H1 (cell line): ENCODE results near the gene MFGE8. TPM values are rescaled to one million over a fixed set of nuclear protein-coding genes. Genes with fewer than 3 reads are reported as not detected.
A peak's percentile ranks its signal among the peaks of the same experiment; 100 is the strongest.

ENCODE experiments used
- CTCF ChIA-PET: fragments of 300-600 bp; sonication (Branson Sonifier 250); formaldehyde crosslinking; loops from one replicate; lab custom pipeline; 2021; ENCODE audit not compliant: partially characterized antibody; lab: Charles Lee
- POLR2A ChIA-PET: fragments of 300-600 bp; sonication (Branson Sonifier 250); formaldehyde crosslinking; loops from one replicate; lab custom pipeline; 2021; ENCODE audit warnings: inconsistent platforms; ENCODE audit not compliant: partially characterized antibody; lab: Charles Lee
- DNase-seq, 2 experiments: peaks; one replicate each; pipeline versions ENCODE4 v3.0.0 to v3.0.0-alpha.2; 2010 to 2022; ENCODE audit warnings: low spot score in 2 of 2, low read depth in 1 of 2, mixed read lengths in 1 of 2
- FAIRE-seq: peaks from 2 replicates; lab custom pipeline; 2011; peaks lifted over from hg19 to GRCh38; lab: Jason Lieb, UNC
- H2AFZ ChIP-seq: 2 replicates; pipeline ENCODE4 v1.8.1; 2012; ENCODE audit warnings: low read length, inconsistent platforms
- H2AK5ac ChIP-seq: 2 replicates; pipeline ENCODE4 v1.6.1; 2013; ENCODE audit warnings: low read depth, low read length
- H2BK120ac ChIP-seq: replicated peaks from 2 replicates; pipeline ENCODE3; 2013; ENCODE audit warnings: low read depth, low read length, inconsistent platforms
- H2BK12ac ChIP-seq: 2 replicates; pipeline ENCODE4 v1.6.1; 2013; ENCODE audit warnings: low read depth, low read length
- H2BK15ac ChIP-seq: 2 replicates; pipeline ENCODE4 v1.6.1; 2013; ENCODE audit warnings: low read length
- H2BK20ac ChIP-seq: 2 replicates; pipeline ENCODE4 v1.6.1; 2013; ENCODE audit warnings: low read length
- H2BK5ac ChIP-seq: 2 replicates; pipeline ENCODE4 v1.6.1; 2013; ENCODE audit warnings: low read depth, low read length
- H3K14ac ChIP-seq: 2 replicates; pipeline ENCODE4 v1.6.1; 2013; ENCODE audit warnings: inconsistent platforms; ENCODE audit not compliant: insufficient read length
- H3K18ac ChIP-seq: 2 replicates; pipeline ENCODE4 v1.6.1; 2013; ENCODE audit warnings: low read length; ENCODE audit errors: extremely low read depth
- H3K23ac ChIP-seq: 2 replicates; pipeline ENCODE4 v1.6.1; 2013; ENCODE audit warnings: inconsistent platforms; ENCODE audit not compliant: insufficient read length
- H3K23me2 ChIP-seq: 2 replicates; pipeline ENCODE4 v1.6.1; 2013; ENCODE audit warnings: low read depth, low read length
- H3K27ac ChIP-seq: 2 replicates; pipeline ENCODE4 v1.6.1; 2011; ENCODE audit warnings: low read depth, low read length, inconsistent platforms
- H3K27me3 ChIP-seq, 4 experiments: replicated peaks in 1 of 4; 1 replicate in 1 of 4; 2 replicates in 3 of 4; pipeline versions ENCODE4 v1.6.1 to v1.8.1; 2011 to 2013; ENCODE audit warnings: low read length in 3 of 4, mild to moderate bottlenecking in 3 of 4, inconsistent platforms in 2 of 4, mixed read lengths in 2 of 4, moderate library complexity in 1 of 4; ENCODE audit not compliant: control insufficient read depth in 3 of 4, insufficient read depth in 3 of 4; ENCODE audit errors: extremely low read depth in 1 of 4
- H3K36me3 ChIP-seq, 4 experiments: 2 replicates each; pipeline versions ENCODE4 v1.6.1 to v1.8.1; 2011 to 2013; ENCODE audit warnings: mild to moderate bottlenecking in 4 of 4, low read length in 3 of 4, moderate library complexity in 2 of 4, control low read depth in 1 of 4, inconsistent platforms in 1 of 4; ENCODE audit not compliant: insufficient read depth in 4 of 4, control insufficient read depth in 2 of 4
- H3K4ac ChIP-seq: replicated peaks from 2 replicates; pipeline ENCODE3; 2013; ENCODE audit warnings: low read length, low read depth, mixed read lengths, inconsistent platforms; ENCODE audit not compliant: insufficient read length
- H3K4me1 ChIP-seq, 4 experiments: replicated peaks in 1 of 4; 1 replicate in 1 of 4; 2 replicates in 3 of 4; pipeline versions ENCODE4 v1.6.1 to v1.8.1; 2011 to 2013; ENCODE audit warnings: low read length in 3 of 4, inconsistent platforms in 2 of 4, mixed read lengths in 1 of 4; ENCODE audit not compliant: insufficient read depth in 4 of 4, control insufficient read depth in 3 of 4
- H3K4me2 ChIP-seq, 2 experiments: 2 replicates each; pipeline versions ENCODE4 v1.6.1 to v1.8.1; 2011 to 2013; ENCODE audit warnings: low read depth in 2 of 2, low read length in 2 of 2, control low read depth in 1 of 2, inconsistent platforms in 1 of 2, mild to moderate bottlenecking in 1 of 2; ENCODE audit not compliant: insufficient read depth in 1 of 2
- H3K4me3 ChIP-seq, 4 experiments: fragments of 200-600, 300-600 bp in 1 of 4; sonication (generic), shearing (Covaris generic), sonication (Bioruptor Twin) in 1 of 4; 2 replicates each; pipeline versions ENCODE4 v1.5.1 to v1.8.1; 2011 to 2016; ENCODE audit warnings: low read length in 4 of 4, low read depth in 3 of 4, control low read depth in 2 of 4, inconsistent platforms in 2 of 4, mild to moderate bottlenecking in 2 of 4, mixed read lengths in 1 of 4, moderate library complexity in 1 of 4; ENCODE audit not compliant: insufficient read depth in 2 of 4; ENCODE audit errors: extremely low read depth in 1 of 4
- H3K56ac ChIP-seq: replicated peaks from 2 replicates; pipeline ENCODE3; 2013; ENCODE audit warnings: low read depth, mild to moderate bottlenecking, mixed read lengths, low read length, inconsistent platforms; ENCODE audit not compliant: insufficient read length
- H3K79me1 ChIP-seq: 2 replicates; pipeline ENCODE4 v1.6.1; 2013; ENCODE audit warnings: low read depth, low read length, control low read depth
- H3K79me2 ChIP-seq, 2 experiments: 2 replicates each; pipeline versions ENCODE4 v1.6.1 to v1.8.1; 2012 to 2013; ENCODE audit warnings: low read length in 2 of 2, mild to moderate bottlenecking in 2 of 2, inconsistent platforms in 1 of 2; ENCODE audit not compliant: insufficient read depth in 2 of 2, control insufficient read depth in 1 of 2
- H3K9ac ChIP-seq, 4 experiments: replicated peaks in 1 of 4; 1 replicate in 1 of 4; 2 replicates in 3 of 4; pipeline versions ENCODE4 v1.6.1 to v1.8.1; 2011 to 2013; ENCODE audit warnings: low read depth in 3 of 4, low read length in 3 of 4, control low read depth in 2 of 4, mild to moderate bottlenecking in 2 of 4, moderate library complexity in 2 of 4, inconsistent platforms in 1 of 4; ENCODE audit errors: extremely low read depth in 1 of 4
- H3K9me3 ChIP-seq, 2 experiments: 2 replicates each; pipeline versions ENCODE4 v1.6.1 to v1.8.1; 2012 to 2013; ENCODE audit warnings: mild to moderate bottlenecking in 2 of 2, moderate library complexity in 2 of 2, control low read depth in 1 of 2, inconsistent platforms in 1 of 2, low read depth in 1 of 2, low read length in 1 of 2, mixed read lengths in 1 of 2; ENCODE audit not compliant: insufficient read depth in 2 of 2
- H4K20me1 ChIP-seq, 2 experiments: replicated peaks in 1 of 2; 2 replicates each; pipeline versions ENCODE3 to v1.8.1; 2011 to 2013; ENCODE audit warnings: inconsistent platforms in 2 of 2, low read length in 2 of 2, mild to moderate bottlenecking in 1 of 2; ENCODE audit not compliant: insufficient read depth in 2 of 2, control insufficient read depth in 1 of 2
- H4K5ac ChIP-seq: 2 replicates; pipeline ENCODE4 v1.6.1; 2013; ENCODE audit warnings: low read length, low read depth, mixed read lengths, inconsistent platforms; ENCODE audit not compliant: insufficient read length
- H4K8ac ChIP-seq: 2 replicates; pipeline ENCODE4 v1.8.0; 2013; ENCODE audit warnings: mild to moderate bottlenecking, moderate library complexity, low read length, inconsistent platforms; ENCODE audit not compliant: insufficient read depth; ENCODE audit errors: extremely low read depth
- H4K91ac ChIP-seq: replicated peaks from 2 replicates; pipeline ENCODE3; 2013; ENCODE audit warnings: low read length, mixed read lengths, inconsistent platforms; ENCODE audit not compliant: insufficient read length
- WGBS, 2 experiments: shearing (Covaris generic) in 1 of 2; methylation state at CpG; one replicate each; pipeline versions ENCODE4 v1.1.6 to v1.1.7; 2013 to 2015; ENCODE audit warnings: low lambda C conversion rate in 2 of 2, mixed read lengths in 2 of 2, inconsistent platforms in 1 of 2, low coverage in 1 of 2, missing lambda C conversion rate in 1 of 2; ENCODE audit not compliant: insufficient replicate concordance in 2 of 2, insufficient coverage in 1 of 2, insufficient read length in 1 of 2; ENCODE audit errors: extremely low coverage in 1 of 2, missing lambda C conversion rate in 1 of 2; 5-methylcytosine and 5-hydroxymethylcytosine counted together
- polyA plus RNA-seq, 7 experiments: library from polyadenylated mRNA; depleted of rRNA in 3 of 7; stranded (reverse) in 5 of 7; unstranded in 2 of 7; fragments of >200 nt in 5 of 7; fragments of 200-250 nt in 2 of 7; gene quantifications; 1 replicate in 5 of 7; 2 replicates in 1 of 7; 4 replicates in 1 of 7; pipeline versions ENCODE4 v1.2.1 to v1.2.3, GENCODE V29; 2011 to 2013; ENCODE audit warnings: missing spikeins in 2 of 7, mixed read lengths in 2 of 7
- total RNA-seq: library from RNA; stranded (reverse); fragmentation: NEBNext Ultra II Directional; extraction: Animal tissue kit (Norgen Biotek cat#: 25700); gene quantifications from 2 replicates; pipeline ENCODE4 v1.2.1, GENCODE V29; 2021

MFGE8 gene
- total and polyA plus RNA-seq, 2 of the 8 experiments (the other 6 are each of a cell fraction or from before 2014, with no cell fraction given): 1,237 to 2,117 TPM

- no peak overlapping the region for H2BK20ac ChIP-seq
- H3K4me1 ChIP-seq: peaks cover 2 to 22% (median 20%) of the 10 kb centered on the region in 4 experiments
- H3K27ac ChIP-seq: peak overlapping the region; percentile 16; the same call in 1 of the 2 replicates
- FAIRE-seq (no peak), DNase-seq (no peak)
- peaks cover 11 to 45% of the 10 kb centered on the region in 2 experiments for H3K79me2 ChIP-seq
- H2BK15ac ChIP-seq: no peak overlapping the region
- H3K23ac ChIP-seq: no peak overlapping the region
- peaks cover 23 to 27% of the 10 kb centered on the region in 2 experiments for H4K20me1 ChIP-seq
- H3K4ac ChIP-seq: peak overlapping the region; percentile 11
- no peak overlapping the region for H3K14ac ChIP-seq
- no peak overlapping the region for H4K5ac ChIP-seq
- H3K9ac ChIP-seq: peak overlapping the region in 3 of 4 experiments; percentile 45 to 63 (median 59); a peak in 5 of 7 replicates
- peak overlapping the region; percentile 74 to 90 (median 84); a peak in 6 of 8 replicates for H3K4me3 ChIP-seq
- H3K9me3 ChIP-seq: no peaks in the 10 kb centered on the region
- peaks cover 18 to 32% (median 21%) of the 10 kb centered on the region in 4 experiments for H3K36me3 ChIP-seq
- no peak overlapping the region for H4K8ac ChIP-seq
- peak overlapping the region; percentile 72 to 89 for H3K4me2 ChIP-seq
- peak overlapping the region; percentile 4 for H4K91ac ChIP-seq
- H2BK5ac ChIP-seq: peak overlapping the region; percentile 58; the same call in 1 of the 2 replicates
- H3K18ac ChIP-seq: peak overlapping the region; percentile 6; the same call in 1 of the 2 replicates
- H2AK5ac ChIP-seq: no peak overlapping the region
- WGBS, 2 experiments: 58% methylated on average over 4 of the region's 4 CpGs; no CpG with 5 or more reads in 1 of the 2 experiments
- H3K23me2 ChIP-seq: peaks cover 9% of the 10 kb centered on the region; the same call in 1 of the 2 replicates
- H2BK12ac ChIP-seq: 0 out of 2 replicates have a peak overlapping the region, but pooled peaks have one; percentile 60
- H3K79me1 ChIP-seq: peaks cover 11% of the 10 kb centered on the region
- H3K56ac ChIP-seq: no peak overlapping the region
- CTCF ChIA-PET: interaction anchor here (0.8 to 6.3 kb wide), 4 partner anchors 10 to 85 kb away, joined by 3 to 30 read pairs (median 4); no protein-coding TSS in a partner anchor
- no peak overlapping the region for H2BK120ac ChIP-seq
- POLR2A ChIA-PET: interaction anchor here (0.7 to 27.2 kb wide), 8 partner anchors 9 to 117 kb away, joined by 3 to 607 read pairs (median 8); partner anchors contain the start of gene HAPLN3
- no peaks in the 10 kb centered on the region; a peak in 1 of 7 replicates for H3K27me3 ChIP-seq
- no peak overlapping the region for H2AFZ ChIP-seq
Measured at GRCh38 chr15:88913850-88914169, 631 bp upstream of the MFGE8 start.
